ENCODE measurements around the gene BANK1. TPM values are rescaled to one million over a fixed set of nuclear protein-coding genes. Genes with fewer than 3 reads are reported as not detected.

BANK1 gene
- total RNA-seq, 2 experiments from 2014 or later, result not detected

DNA sequence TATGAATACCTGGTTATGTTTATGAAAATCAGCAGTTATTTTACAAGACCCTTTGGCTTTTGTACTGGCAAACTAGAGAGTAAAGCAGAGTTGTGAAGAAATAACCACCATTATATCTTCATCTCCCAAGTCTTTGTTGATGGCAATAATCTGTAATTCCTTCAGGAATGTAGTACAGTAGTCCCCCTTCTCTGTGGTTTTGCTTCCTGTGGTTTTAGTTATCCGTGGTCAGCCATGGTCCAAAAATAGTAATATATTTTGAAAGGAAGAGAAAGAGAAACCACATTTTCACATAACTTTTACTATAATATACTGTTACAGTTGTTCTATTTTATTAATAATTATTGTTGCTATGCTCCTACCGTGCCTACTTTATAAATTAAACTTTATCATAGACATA is 27.8 kb downstream of the BANK1 start:
- ChIA-PET CTCF (ENCODE audit: unreplicated experiment) (no interaction called here), POLR2A (no interaction called here)
- Histone ChIP-seq H2AFZ (ENCODE audit: low read length) (no peak overlapping the region), H3K4me3 (ENCODE audit: low read depth, low read length, poor library complexity, severe bottlenecking) (no peak overlapping the region), H3K79me2 (ENCODE audit: insufficient read depth, low read depth, low read length) (no peaks in the 10 kb centered on the region), H3K4me1 (ENCODE audit: insufficient read depth, low read length, poor library complexity, severe bottlenecking) (no peaks in the 10 kb centered on the region), H3K9me2 (ENCODE audit: insufficient read depth, low read length) (no peaks in the 10 kb centered on the region), H4K20me1 (ENCODE audit: insufficient read depth, low read length) (no peaks in the 10 kb centered on the region), H3K9me3 (ENCODE audit: low read length) (no peaks in the 10 kb centered on the region), H3K4me2 (ENCODE audit: low read length) (no peak overlapping the region), H3K36me3 (ENCODE audit: insufficient read depth, low read length) (no peaks in the 10 kb centered on the region), H3K27ac (ENCODE audit: low read depth, low read length, poor library complexity, severe bottlenecking) (no peak overlapping the region)
- TF ChIP-seq EZH2phosphoT487 (IDR thresholded peaks at IDR 0.05; ENCODE audit: borderline replicate concordance, low read depth, low read length), result no peak
- TF ChIP-seq, protein P1, sequence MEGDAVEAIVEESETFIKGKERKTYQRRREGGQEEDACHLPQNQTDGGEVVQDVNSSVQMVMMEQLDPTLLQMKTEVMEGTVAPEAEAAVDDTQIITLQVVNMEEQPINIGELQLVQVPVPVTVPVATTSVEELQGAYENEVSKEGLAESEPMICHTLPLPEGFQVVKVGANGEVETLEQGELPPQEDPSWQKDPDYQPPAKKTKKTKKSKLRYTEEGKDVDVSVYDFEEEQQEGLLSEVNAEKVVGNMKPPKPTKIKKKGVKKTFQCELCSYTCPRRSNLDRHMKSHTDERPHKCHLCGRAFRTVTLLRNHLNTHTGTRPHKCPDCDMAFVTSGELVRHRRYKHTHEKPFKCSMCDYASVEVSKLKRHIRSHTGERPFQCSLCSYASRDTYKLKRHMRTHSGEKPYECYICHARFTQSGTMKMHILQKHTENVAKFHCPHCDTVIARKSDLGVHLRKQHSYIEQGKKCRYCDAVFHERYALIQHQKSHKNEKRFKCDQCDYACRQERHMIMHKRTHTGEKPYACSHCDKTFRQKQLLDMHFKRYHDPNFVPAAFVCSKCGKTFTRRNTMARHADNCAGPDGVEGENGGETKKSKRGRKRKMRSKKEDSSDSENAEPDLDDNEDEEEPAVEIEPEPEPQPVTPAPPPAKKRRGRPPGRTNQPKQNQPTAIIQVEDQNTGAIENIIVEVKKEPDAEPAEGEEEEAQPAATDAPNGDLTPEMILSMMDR (conservative IDR thresholded peaks at IDR 0.05; ENCODE audit: low read length), result no peak
- intact Hi-C loops (cut with micrococcal nuclease; ENCODE audit: unreplicated experiment), result no loop called here
- no TSS peak for BruUV-seq (replicated peaks)
- no peak for DNase-seq (ENCODE audit: low spot score)

DNA sequence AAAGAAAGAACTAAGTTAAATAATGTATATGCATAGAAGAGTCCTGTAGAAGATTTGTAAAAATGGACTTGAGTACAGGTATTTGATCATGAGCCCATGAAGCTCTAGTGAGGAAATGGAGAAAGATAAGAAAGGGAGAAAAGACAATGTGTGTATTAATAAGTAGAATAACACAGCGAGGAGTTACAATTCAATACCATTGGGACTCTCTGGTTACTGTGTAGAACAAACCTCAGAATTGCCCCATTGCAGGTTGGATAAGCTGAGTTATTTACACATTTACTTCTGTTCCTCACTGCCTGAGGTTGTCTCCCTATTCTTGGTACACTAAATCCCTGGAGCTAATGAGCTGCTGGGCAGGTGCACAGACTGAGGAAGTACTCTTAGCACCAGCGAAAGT is 33.3 kb downstream of the BANK1 start:
- TF ChIP-seq, protein P1 (conservative IDR thresholded peaks at IDR 0.05; ENCODE audit: low read length), result no peak
- TF ChIP-seq EZH2phosphoT487 (IDR thresholded peaks at IDR 0.05; ENCODE audit: borderline replicate concordance, low read depth, low read length), result no peak
- CTCF ChIA-PET (ENCODE audit: unreplicated experiment), result no interaction called here
- Histone ChIP-seq H3K27ac (ENCODE audit: low read depth, low read length, poor library complexity, severe bottlenecking) (no peak overlapping the region), H3K79me2 (ENCODE audit: insufficient read depth, low read depth, low read length) (no peaks in the 10 kb centered on the region), H4K20me1 (ENCODE audit: insufficient read depth, low read length) (no peaks in the 10 kb centered on the region), H3K9me2 (ENCODE audit: insufficient read depth, low read length) (no peaks in the 10 kb centered on the region), H3K4me1 (ENCODE audit: insufficient read depth, low read length, poor library complexity, severe bottlenecking) (no peaks in the 10 kb centered on the region), H3K4me3 (ENCODE audit: low read depth, low read length, poor library complexity, severe bottlenecking) (no peak overlapping the region), H2AFZ (ENCODE audit: low read length) (no peak overlapping the region), H3K4me2 (ENCODE audit: low read length) (no peak overlapping the region), H3K36me3 (ENCODE audit: insufficient read depth, low read length) (no peaks in the 10 kb centered on the region), H3K9me3 (ENCODE audit: low read length) (no peaks in the 10 kb centered on the region)
- intact Hi-C loops (cut with micrococcal nuclease; ENCODE audit: unreplicated experiment), result no loop called here
- no peak for DNase-seq (ENCODE audit: low spot score)
- BruUV-seq (replicated peaks), result no TSS peak
- POLR2A ChIA-PET, result interaction anchor here (1.0 to 1.1 kb wide), 2 partner anchors 12 to 15 kb away, joined by 3 to 4 read pairs; no protein-coding TSS in a partner anchor

DNA sequence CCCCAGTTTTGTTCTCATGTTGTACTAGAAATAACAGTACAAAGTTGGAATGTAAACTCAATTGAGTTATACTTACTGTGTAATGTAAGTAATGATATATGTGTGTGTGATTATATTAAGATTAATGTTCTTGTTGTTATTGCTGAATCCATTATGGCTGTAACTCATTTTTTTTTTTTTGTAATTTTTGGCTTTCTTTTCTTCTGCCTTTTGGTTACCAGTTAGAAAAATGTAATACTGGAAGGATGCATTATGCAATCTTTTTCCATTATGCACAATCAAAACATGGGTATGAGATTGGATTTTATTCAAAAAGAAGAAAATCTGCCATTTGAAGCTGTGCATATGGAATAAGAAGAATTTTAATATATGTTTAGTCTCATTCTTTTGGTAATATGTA is 34.0 kb downstream of the BANK1 start:
- no peak for DNase-seq (ENCODE audit: low spot score)
- H3K36me3 ChIP-seq (ENCODE audit: insufficient read depth, low read length), result no peaks in the 10 kb centered on the region
- H3K9me2 ChIP-seq (ENCODE audit: insufficient read depth, low read length), result no peaks in the 10 kb centered on the region
- ChIA-PET POLR2A (no interaction called here), CTCF (ENCODE audit: unreplicated experiment) (no interaction called here)
- intact Hi-C loops (cut with micrococcal nuclease; ENCODE audit: unreplicated experiment), result no loop called here
- no peak overlapping the region for H3K4me3 ChIP-seq (ENCODE audit: low read depth, low read length, poor library complexity, severe bottlenecking)
- no peak for TF ChIP-seq EZH2phosphoT487 (IDR thresholded peaks at IDR 0.05; ENCODE audit: borderline replicate concordance, low read depth, low read length)
- TF ChIP-seq, protein P1 (conservative IDR thresholded peaks at IDR 0.05; ENCODE audit: low read length), result no peak
- no peaks in the 10 kb centered on the region for H3K4me1 ChIP-seq (ENCODE audit: insufficient read depth, low read length, poor library complexity, severe bottlenecking)
- H3K9me3 ChIP-seq (ENCODE audit: low read length), result no peaks in the 10 kb centered on the region
- no peak overlapping the region for H3K4me2 ChIP-seq (ENCODE audit: low read length)
- no peak overlapping the region for H3K27ac ChIP-seq (ENCODE audit: low read depth, low read length, poor library complexity, severe bottlenecking)
- H4K20me1 ChIP-seq (ENCODE audit: insufficient read depth, low read length), result no peaks in the 10 kb centered on the region
- no TSS peak for BruUV-seq (replicated peaks)
- no peak overlapping the region for H2AFZ ChIP-seq (ENCODE audit: low read length)
- no peaks in the 10 kb centered on the region for H3K79me2 ChIP-seq (ENCODE audit: insufficient read depth, low read depth, low read length)
